ENCODE results near the gene CLDN9.

CLDN9 gene

GRCh38 chr16:2983706-2984136 lies 29.0 kb upstream of the CLDN9 start:
- H3K4me3 ChIP-seq (ENCODE audit: low read depth, low read length): no peak overlapping the region
- H3K4me2 ChIP-seq (ENCODE audit: low read length): peak overlapping the region; percentile 50
- H3K9me3 ChIP-seq (ENCODE audit: control insufficient read depth, low read length): no peaks in the 10 kb centered on the region
- no peaks in the 10 kb centered on the region for H3K36me3 ChIP-seq (ENCODE audit: control insufficient read depth, insufficient read depth, low read length)
- H2AFZ ChIP-seq: peak overlapping the region; percentile 85
- H3K27ac ChIP-seq: no peak overlapping the region
- TF ChIP-seq CTCF (IDR thresholded peaks at IDR 0.05): peak; percentile 99
- peaks cover 3% of the 10 kb centered on the region for H3K4me1 ChIP-seq
- H3K9ac ChIP-seq: no peak overlapping the region
- no peaks in the 10 kb centered on the region for H3K27me3 ChIP-seq (ENCODE audit: control insufficient read depth, insufficient read depth, low read length)
- H3K79me2 ChIP-seq: no peaks in the 10 kb centered on the region

- H3K27ac ChIP-seq: no peak overlapping the region
- peaks cover 3% of the 10 kb centered on the region for H3K4me1 ChIP-seq
- H3K4me3 ChIP-seq (ENCODE audit: low read depth, low read length): no peak overlapping the region
- TF ChIP-seq CTCF (IDR thresholded peaks at IDR 0.05): no peak
- no peaks in the 10 kb centered on the region for H3K9me3 ChIP-seq (ENCODE audit: control insufficient read depth, low read length)
- H3K36me3 ChIP-seq (ENCODE audit: control insufficient read depth, insufficient read depth, low read length): no peaks in the 10 kb centered on the region
- no peak overlapping the region for H2AFZ ChIP-seq
- H3K79me2 ChIP-seq: no peaks in the 10 kb centered on the region
- no peak overlapping the region for H3K9ac ChIP-seq
- H3K4me2 ChIP-seq (ENCODE audit: low read length): no peak overlapping the region
- no peaks in the 10 kb centered on the region for H3K27me3 ChIP-seq (ENCODE audit: control insufficient read depth, insufficient read depth, low read length)
Measured at GRCh38 chr16:2985462-2985861, 27.3 kb upstream of the CLDN9 start.

- TF ChIP-seq CTCF (IDR thresholded peaks at IDR 0.05): no peak
- no peaks in the 10 kb centered on the region for H3K79me2 ChIP-seq
- no peak overlapping the region for H3K9ac ChIP-seq
- H3K27ac ChIP-seq: no peak overlapping the region
- no peaks in the 10 kb centered on the region for H3K36me3 ChIP-seq (ENCODE audit: control insufficient read depth, insufficient read depth, low read length)
- peaks cover 3% of the 10 kb centered on the region for H3K4me1 ChIP-seq
- H3K4me3 ChIP-seq (ENCODE audit: low read depth, low read length): no peak overlapping the region
- no peaks in the 10 kb centered on the region for H3K9me3 ChIP-seq (ENCODE audit: control insufficient read depth, low read length)
- H3K4me2 ChIP-seq (ENCODE audit: low read length): no peak overlapping the region
- no peaks in the 10 kb centered on the region for H3K27me3 ChIP-seq (ENCODE audit: control insufficient read depth, insufficient read depth, low read length)
- no peak overlapping the region for H2AFZ ChIP-seq
Measured at GRCh38 chr16:2985893-2986355, 26.8 kb upstream of the CLDN9 start.

GRCh38 chr16:2986623-2987188 lies 26.0 kb upstream of the CLDN9 start:
- Histone ChIP-seq H3K4me2 (ENCODE audit: low read length) (no peak overlapping the region), H3K9me3 (ENCODE audit: control insufficient read depth, low read length) (no peaks in the 10 kb centered on the region), H3K36me3 (ENCODE audit: control insufficient read depth, insufficient read depth, low read length) (no peaks in the 10 kb centered on the region), H3K4me3 (ENCODE audit: low read depth, low read length) (no peak overlapping the region), H3K27ac (no peak overlapping the region), H3K9ac (no peak overlapping the region), H3K27me3 (ENCODE audit: control insufficient read depth, insufficient read depth, low read length) (no peaks in the 10 kb centered on the region), H2AFZ (no peak overlapping the region), H3K4me1 (peaks cover 3% of the 10 kb centered on the region), H3K79me2 (no peaks in the 10 kb centered on the region)
- TF ChIP-seq CTCF (IDR thresholded peaks at IDR 0.05): no peak

- Histone ChIP-seq H3K36me3 (ENCODE audit: control insufficient read depth, insufficient read depth, low read length) (no peaks in the 10 kb centered on the region), H3K79me2 (no peaks in the 10 kb centered on the region), H3K4me3 (ENCODE audit: low read depth, low read length) (no peak overlapping the region), H2AFZ (no peak overlapping the region), H3K9me3 (ENCODE audit: control insufficient read depth, low read length) (no peaks in the 10 kb centered on the region), H3K27ac (no peak overlapping the region), H3K4me2 (ENCODE audit: low read length) (no peak overlapping the region), H3K9ac (no peak overlapping the region), H3K4me1 (peaks cover 3% of the 10 kb centered on the region), H3K27me3 (ENCODE audit: control insufficient read depth, insufficient read depth, low read length) (no peaks in the 10 kb centered on the region)
- TF ChIP-seq CTCF (IDR thresholded peaks at IDR 0.05): no peak
Measured at GRCh38 chr16:2987286-2987685, 25.4 kb upstream of the CLDN9 start.

Data from parathyroid adenoma (tissue), 2 donors.